HPDE6-E6E7 (cell line): ENCODE results near the gene GLUD1.
"Not testable (repeated sequence)": the region's sequence is repeated elsewhere in the genome, so short reads cannot be mapped to it uniquely, and the experiment has no call there.

ENCODE experiments used
- DNase-seq: peaks from one replicate; pipeline ENCODE4 v3.0.0; 2011; ENCODE audit warnings: missing footprints; ENCODE audit errors: extremely low spot score

The GLUD1 gene

DNA sequence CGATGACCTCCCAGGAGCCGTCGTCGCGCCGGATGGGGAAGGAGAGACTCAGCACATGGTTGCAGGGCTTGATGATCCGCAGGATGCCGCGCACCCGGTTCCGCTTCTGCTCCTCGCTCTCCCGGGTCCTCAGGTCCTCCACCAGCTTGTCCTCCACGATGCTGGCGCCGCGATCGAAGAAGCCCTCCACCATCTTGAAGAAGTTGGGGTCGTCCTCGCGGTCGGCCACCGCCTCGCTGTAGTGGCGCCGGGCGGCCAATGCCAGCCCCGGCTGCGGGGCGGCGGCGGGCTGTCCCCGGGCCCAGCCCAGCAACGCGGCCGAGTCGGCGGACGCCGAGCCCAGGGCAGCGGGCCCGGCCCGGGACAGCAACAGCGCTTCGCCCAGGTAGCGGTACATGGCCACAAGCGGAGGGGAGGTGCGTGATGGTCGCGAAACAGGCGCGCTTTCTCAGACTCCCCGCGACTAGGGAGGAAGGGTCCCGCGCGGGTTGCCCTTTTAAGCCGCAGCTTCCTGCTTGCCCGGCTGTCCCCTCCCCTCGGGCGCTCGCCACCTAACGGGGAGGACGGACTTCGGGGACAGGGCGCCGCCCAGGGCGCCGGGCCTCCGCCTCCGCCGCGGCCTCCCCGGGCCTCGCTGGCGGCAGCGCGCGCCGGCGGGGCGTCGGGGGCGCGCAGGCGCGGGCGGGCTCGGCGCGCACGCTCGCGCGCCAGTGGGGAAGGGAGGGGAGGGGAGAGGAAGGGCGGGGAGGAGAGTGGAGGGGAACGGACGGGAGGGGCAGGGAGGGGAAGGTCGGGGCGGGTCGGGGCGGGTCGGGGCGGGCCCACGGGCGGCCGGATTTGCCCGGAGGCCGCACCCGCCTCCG is at the start of gene GLUD1, which contains the start of gene SHLD2:
Gene GLUD1 (minus strand): TSS at position 471 of the 863 bp plus-strand sequence. CDS start 74 bp downstream, at position 397.
Gene SHLD2 (plus strand): TSS at position 834 of the 863 bp plus-strand sequence. CDS start 56,149 bp downstream, outside the sequence.
- DNase-seq: peak; percentile 80

DNA sequence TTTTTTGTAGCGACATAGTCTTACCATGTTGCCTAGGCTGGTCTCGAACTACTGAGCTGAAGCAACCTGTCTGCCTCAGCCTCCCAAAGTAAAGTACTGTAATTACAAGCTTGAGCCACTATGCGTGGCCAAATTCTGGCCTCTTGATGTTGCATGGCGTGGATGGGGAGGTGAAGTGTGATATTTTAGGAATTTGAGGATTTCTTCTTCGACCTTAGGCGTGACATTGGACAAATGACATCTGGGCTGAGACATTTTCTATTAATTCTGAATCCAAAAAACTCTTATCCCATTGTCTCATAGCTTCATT is 48.4 kb upstream of the GLUD1 start:
- not testable (repeated sequence) for DNase-seq

DNA sequence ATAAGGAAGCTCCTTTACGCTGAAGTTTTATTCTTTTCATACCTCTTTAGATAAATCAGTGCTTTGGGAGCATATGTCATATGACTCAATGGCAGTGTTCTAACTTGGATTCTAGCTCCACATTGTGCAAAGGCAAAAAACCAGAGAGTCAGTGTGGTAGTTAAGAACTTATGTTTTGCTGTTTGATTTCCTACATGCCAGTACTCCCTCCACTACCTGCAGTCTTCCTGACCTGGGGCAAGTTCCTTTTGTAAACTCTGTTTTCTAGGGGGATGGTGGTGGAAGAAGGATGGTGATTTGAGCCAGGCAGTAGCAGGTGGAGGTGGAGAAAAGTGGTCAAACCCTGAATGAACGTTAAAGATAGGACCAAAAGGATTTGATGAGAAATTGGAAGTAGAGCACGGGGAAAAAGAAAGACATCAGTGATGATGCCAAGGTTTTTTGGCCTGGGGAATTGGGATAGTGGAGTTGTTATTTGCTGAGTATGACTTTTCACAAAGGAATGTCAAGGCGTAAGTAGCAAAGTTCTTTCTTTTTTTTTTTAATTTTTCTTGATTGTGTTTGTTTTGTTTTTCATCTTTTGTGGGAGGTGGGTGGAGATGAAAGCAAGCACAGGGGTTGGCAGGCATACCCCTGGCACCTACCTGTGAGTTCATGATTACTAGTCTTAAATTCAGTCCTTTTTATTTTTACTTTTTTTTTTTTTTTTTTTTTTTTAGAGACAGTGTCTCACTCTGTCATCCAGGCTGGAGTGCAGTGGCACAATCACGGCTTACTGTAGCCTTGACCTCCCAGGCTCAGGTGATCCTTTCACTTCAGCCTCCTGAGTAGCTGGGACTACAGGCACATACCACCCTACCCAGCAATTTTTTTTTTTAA is 47.8 kb upstream of the GLUD1 start:
- DNase-seq: not testable (repeated sequence)

DNA sequence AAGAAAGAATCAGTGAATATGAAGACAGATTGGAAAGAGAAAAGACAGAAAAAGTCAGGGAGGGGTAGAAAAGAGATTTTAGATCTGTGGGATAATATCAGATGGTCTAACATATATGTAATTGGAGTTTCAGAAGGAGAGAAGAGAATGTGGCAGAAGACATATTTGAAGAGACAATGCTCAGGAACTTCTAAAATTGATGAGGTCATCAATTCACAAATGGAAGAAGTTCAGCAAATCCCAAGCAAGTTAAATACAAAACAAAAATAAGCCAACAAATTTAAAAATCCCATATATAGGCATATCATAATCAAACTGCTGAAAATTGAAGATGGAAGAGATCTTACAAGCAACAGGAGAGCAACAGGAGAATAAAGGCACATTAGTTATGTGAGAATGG is 42.8 kb upstream of the GLUD1 start:
- not testable (repeated sequence) for DNase-seq

DNA sequence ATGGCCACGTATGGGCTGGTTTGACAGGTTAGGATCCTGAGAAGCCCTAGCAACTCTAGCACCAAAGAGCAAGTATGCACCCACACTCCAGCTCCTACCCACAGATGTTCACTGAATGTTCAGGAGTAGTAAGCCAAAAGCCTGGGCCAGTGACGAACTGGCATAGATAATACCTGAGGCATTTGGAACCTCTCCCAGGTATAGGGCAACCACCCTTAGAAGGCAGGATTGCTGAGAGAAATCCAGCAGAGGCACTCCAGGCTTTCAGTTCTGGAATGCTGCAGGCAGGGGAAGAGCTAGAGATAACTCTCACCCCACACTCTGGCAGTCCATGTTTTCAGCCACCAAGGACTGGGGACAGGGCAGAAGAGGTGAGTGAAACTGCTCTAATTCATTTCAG is 39.8 kb upstream of the GLUD1 start:
- DNase-seq: not testable (repeated sequence)

DNA sequence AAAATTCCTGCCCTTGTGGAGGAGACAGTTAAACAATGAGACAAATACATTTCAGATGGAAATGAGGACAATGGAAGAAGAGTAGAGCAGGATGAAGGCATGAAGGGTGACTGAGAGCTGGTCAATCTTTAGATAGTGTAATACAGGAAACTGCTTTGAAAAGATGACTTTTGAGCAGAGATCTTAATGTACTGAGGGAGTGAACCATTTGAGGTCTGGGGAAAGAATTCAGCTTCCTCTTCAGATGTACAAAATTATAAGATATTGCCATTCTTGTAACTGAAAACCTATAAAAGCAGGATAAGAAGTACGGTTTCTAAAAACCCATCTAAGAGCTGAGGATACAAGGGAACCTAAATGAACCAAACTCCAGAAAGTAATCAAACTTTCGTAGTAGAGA is 39.3 kb upstream of the GLUD1 start:
- DNase-seq: not testable (repeated sequence)

DNA sequence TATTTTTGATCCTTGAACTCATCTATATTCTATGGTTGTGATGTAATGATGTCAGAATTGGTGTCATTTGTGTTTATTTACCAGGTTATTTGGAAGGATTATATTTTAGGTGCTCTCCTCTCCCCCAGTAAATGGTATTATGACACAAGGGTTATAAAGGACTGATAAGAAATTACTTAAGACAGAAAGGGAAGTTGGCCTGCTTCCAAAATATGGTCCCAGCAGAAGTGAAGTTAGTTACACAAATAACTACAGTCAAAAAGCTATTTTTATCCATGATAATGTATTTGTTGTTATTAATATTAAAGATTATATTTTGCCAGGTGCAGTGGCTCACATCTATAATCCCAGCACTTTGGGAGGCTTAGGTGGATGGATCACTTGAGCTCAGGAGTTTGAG is 37.5 kb upstream of the GLUD1 start:
- DNase-seq: not testable (repeated sequence)

DNA sequence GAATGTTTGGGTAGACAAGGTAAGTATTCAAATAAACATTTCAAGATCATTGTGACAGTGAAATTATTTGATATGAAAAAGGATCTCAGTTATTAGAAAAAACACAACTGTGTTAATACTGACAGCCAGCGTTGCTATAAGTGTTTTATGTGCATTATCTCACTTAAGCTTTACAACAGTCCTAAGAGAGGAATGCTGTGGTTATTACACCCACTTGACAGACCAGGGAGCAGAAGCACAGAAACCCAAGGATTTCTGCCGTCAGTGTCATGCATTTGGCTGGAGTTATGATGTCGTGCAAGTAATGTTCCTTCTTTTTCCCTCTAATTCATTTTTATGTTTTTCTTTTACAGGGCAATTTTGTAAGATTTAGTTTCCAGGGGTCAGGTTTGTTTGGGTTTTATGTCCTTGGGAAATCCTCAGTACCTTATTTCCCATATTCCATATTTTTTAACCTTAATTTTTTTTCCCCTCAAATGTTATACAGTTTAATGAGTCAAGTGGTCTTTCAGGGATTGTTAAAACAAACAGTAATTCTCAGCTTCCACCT is 33.0 kb upstream of the GLUD1 start:
- not testable (repeated sequence) for DNase-seq

DNA sequence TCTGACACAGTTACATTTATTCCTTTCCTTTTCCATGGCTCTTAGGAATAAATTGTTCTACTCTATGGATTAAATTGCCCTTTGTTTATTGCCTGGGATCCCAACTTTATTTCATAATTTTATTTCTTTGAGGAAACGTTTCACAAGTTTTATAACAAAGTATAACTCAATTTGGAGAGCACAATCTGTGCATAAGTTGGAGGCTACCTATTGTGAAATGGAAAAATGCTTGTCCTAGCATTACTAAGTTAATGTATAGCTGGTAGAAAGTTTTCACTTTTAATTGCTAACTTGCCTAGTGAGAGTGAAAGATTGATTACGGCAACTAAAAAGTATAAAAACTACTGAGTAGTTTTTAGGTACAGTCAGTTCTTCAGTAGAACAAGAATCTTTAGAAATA is 32.4 kb upstream of the GLUD1 start:
- DNase-seq: not testable (repeated sequence)

DNA sequence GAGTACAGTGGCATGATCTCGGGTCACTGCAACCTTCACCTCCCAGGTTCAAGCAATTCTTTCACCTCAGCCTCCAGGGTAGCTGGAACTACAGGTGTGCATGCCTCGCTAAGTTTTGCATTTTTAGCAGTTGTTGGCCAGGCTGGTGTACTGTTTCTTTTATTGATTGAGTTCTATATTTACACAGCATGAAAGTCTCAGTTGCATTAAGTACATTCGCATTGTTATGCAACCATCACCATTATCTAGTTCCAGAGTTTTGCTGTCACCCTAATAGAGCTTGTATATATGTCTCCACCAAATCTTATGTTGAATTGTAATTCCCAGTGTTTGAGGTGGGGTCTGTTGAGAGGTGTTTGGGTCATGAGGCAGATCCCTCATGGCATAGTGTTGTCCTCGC is 28.7 kb upstream of the GLUD1 start:
- DNase-seq: not testable (repeated sequence)

DNA sequence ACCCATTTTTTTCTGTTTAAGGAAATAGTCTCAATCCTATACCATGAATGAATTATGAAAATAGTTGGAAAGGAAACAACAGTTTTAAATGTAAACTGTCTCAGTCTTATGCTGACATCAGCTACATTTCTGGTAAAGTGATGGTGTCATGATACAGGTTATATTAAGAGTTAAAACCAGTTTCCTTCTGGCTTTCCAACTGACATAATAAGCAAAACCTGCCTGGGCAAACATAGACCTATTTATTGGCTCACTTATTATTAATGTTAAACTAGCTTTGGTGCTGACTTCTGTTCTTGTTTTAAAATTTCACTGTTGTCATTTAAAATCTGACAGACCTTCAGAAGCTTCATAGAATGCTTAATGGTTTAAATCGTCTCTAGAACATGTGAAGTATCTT is 24.4 kb upstream of the GLUD1 start:
- DNase-seq: not testable (repeated sequence)

DNA sequence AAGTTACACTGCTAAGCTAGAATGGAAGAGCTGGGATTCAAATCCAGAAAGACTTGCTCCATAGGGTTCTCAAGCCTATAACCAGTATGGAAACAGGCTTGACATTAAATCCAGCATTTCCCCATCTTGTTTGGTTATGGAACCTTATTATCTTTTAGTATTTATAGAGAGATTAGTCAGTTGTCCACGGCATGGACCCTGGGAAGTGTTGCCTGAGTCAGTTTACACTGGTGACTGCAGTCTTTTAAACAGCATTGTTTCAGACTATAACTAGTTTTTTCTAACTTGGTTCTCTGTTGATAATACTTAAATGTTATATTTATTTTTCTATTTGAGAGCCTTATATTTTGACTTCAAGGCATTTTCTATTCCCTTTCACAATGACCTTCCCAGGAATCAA is 23.5 kb upstream of the GLUD1 start:
- not testable (repeated sequence) for DNase-seq

DNA sequence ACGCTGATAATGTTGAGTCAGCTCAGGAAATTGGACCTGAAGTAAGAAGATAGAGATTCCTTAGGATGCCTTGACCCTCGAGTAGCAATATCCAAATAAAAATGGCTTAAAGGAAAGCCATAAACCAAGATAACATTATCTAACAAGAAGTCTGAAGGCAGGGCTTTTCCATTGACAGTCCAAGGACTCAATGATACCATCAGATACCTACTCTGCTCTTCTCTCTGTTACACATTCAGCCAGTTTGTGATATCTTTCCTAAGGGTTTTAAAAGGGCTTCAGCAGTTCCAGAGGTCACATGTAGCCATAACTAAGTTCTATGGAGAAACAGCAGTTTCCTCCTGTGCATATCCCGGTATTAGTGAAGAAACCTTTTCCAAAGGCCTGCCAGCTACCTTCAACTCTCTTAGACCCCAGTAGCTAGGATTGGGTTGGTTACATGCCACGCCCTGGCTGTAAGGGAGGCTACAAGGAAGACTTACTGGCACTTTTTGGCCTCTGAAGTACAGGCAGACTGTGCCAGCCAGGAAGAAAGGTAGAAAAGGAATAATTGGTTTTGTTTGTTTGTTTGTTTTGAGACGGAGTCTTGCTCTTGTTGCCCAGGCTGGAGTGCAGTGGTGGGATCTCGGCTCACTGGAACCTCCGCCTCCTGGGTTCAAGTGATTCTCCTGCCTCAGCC is 10.9 kb upstream of the GLUD1 start:
- no peak for DNase-seq

DNA sequence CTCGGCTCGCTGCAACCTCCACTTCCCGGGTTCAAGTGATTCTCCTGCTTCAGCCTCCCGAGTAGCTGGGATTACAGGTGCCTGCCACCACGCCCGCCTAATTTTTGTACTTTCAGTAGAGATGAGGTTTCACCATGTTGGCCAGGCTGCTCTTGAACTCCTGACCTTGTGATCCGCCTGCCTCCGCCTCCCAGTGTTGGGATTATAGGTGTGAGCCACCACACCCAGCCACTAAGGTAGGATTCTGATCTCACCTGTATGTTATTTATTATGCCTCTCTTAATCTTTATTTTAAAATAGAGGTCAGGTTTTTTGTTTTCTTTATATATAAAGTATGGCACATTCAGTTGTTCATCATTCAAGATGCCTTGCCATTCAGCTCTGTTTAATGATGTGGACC is 10.1 kb upstream of the GLUD1 start:
- not testable (repeated sequence) for DNase-seq

DNA sequence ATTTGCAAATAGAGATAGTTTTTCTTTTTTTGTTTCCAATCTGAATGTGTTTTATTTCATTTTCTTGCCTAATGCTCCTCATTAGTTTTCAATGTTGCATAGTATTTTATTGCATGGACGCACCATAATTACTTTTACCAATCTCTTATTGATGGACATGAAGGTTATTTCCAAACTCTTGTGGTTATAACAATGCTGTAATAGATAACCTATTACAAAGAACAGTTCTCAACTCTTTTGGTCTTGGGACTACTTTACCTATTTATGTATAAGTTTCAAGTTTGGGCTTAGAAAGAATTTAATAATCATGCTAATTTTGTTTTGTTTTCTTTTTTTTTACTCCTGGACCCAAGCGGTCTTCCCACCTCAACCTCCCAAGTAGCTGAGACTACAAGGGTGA is 7.4 kb upstream of the GLUD1 start:
- no peak for DNase-seq

DNA sequence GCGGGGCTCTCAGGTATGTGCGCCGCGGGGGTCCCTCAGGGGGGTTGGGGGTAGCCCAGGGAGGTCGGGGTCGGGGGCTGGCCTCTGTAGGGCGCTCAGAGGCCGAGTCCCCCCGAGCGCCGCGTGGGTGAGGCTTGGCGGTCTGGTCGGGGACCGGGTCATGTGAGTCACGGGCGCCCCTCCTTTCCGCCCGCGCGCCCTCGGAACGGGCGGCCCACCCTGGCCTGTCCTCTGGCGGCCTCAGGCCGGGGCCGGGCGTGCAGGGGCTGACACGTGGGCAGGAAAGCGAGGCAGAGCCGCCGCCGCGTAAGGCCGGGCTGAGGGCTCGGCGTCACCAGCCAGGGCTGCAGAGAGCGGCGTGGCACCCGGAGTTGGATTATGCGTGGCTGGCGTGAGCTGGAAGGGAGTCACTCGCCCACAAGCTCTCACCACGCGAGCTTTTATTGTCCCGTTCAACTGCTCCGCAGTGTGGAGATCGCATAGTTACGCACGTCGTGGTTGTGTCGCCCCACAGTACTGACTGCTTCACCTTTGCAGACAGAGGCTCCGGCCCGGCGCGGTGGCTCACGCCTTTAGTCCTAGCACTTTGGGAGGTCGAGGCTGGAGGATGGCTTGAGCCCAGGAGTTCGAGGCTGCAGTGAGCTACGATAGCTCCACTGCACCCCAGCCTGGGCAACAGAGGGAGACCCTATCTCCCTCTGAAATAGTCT is 748 bp upstream of the GLUD1 start:
- peak; percentile 47 for DNase-seq

DNA sequence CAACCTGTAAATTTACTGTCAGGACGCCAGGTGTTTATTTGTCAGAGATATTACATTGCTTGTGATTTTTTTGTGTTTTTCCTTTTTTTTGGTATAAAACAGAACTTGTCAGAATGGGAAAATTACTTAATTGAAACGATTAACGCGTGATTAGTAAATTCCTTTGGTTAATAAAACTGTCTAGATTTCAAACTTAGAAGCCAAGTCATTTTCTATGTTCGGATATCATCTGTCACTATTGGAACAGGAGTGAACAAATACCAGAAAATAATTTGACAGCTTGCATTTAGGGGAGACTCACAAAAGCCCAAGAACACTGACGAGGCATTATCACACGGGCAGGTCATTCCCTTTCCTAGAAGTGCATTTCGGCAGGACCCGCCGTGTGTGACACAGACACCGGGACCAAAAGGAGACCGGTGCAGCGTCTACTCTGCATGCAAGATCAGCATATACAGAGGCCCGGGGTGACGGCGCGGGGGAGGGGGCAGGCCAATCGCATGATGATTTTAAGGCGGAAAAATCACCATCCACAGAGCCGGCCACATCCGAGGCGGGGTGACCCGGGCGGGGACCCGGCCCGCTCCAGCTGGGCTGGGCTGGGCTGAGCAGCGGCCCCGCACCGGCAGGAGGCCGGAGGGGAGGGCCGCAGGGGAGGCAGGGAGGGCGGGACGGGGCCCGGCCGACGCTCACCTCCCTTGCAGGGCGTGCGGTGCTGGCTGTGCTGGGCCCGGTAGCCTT is 841 bp downstream of the GLUD1 start:
- DNase-seq: peak; percentile 14

DNA sequence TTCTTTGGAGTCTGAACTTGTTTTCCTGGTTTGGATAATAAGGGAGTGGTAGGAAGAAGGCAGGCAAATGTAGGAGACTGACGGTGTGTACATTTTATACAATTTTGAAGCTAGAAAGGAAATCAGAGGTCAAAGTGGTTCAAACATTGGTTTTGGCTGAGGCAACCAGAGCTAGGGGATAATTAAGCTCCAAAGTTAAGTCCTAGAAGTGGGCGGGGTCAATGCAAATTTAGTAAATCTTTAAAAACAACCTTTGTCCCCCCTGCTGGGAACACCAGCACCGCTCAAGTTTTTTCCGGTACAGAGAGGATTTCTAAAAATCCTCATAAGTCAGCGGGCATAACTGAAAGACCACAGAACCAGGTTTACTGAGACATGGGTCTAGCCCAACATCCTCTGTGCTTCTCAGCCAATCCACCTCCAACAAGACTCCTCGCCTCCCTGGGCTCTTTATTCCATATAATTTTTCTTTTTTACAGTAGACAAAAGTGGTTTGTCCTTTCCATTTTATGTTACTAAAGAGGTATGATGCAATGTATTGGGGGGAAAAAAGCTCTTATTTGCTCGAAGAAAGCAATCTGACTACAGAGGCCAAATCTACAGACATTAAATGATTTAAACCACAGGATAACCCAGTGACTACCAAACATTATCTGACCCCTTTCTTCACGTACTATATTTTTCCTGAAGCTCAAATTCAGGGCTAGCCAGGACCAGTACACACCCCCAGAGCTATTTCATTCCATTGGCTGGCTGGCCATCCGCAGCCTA is 1.6 kb downstream of the GLUD1 start:
- peak; percentile 51 for DNase-seq

DNA sequence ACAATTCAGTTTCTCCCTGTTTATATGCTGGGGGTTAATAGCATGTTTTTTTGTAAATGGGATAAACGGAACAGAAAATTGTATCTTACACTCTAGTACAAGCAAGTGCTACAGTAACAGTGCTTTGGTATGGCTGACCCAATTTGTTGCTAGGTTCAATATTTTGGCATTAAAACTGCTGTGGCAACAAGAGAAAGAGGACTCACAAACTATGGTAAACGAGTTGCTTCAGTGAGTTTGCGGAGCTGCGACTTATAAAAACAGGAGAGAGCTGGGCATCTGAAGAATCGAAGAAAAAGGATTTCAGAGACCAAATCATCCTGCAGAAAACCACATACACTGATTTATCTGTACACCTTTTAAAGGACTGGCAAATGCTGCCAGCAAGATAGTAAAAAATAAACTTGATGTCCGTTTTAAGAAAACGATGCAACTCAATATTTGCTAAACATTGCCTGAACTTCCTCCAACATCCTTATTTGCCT is 2.2 kb downstream of the GLUD1 start:
- no peak for DNase-seq
